Progenitor cell of endocrine pancreas (in vitro differentiated cells): ENCODE data around the gene CASR. TPM values are rescaled to one million over a fixed set of nuclear protein-coding genes. Genes with fewer than 3 reads are reported as not detected.

ENCODE experiments used
- DNase-seq: peaks from one replicate; pipeline ENCODE4 v3.0.0; 2021; ENCODE audit warnings: low spot score; ENCODE audit not compliant: unreplicated experiment
- H3K27ac Mint-ChIP-seq: 2 replicates; pipeline ENCODE4 v1.8.0; 2021; ENCODE audit warnings: mild to moderate bottlenecking, moderate library complexity, mixed read lengths
- H3K27me3 Mint-ChIP-seq: 2 replicates; pipeline ENCODE4 v1.8.0; 2021; ENCODE audit warnings: mixed read lengths
- H3K36me3 Mint-ChIP-seq: 2 replicates; pipeline ENCODE4 v1.8.0; 2022; ENCODE audit warnings: mixed read lengths; ENCODE audit not compliant: insufficient read depth
- H3K4me1 Mint-ChIP-seq: 2 replicates; pipeline ENCODE4 v1.8.0; 2021; ENCODE audit warnings: low read depth, mixed read lengths
- H3K4me3 Mint-ChIP-seq: 2 replicates; pipeline ENCODE4 v1.8.0; 2021; ENCODE audit warnings: low read depth, mild to moderate bottlenecking, moderate library complexity, mixed read lengths
- H3K9me3 Mint-ChIP-seq: 2 replicates; pipeline ENCODE4 v1.8.0; 2021; ENCODE audit warnings: low read depth, mixed read lengths
- CTCF ChIP-seq: fragments of 200-600 bp; sonication (generic); IDR thresholded peaks from one replicate; pipeline ENCODE4 v1.5.0; 2021; ENCODE audit warnings: antibody characterized with exemption, mild to moderate bottlenecking; ENCODE audit not compliant: unreplicated experiment
- total RNA-seq: library from RNA; stranded (reverse); gene quantifications from 2 replicates; pipeline ENCODE4 v1.2.1, GENCODE V29; 2021

Gene CASR
- total RNA-seq, 1 donor from 2014 or later: 2.3 TPM

DNA sequence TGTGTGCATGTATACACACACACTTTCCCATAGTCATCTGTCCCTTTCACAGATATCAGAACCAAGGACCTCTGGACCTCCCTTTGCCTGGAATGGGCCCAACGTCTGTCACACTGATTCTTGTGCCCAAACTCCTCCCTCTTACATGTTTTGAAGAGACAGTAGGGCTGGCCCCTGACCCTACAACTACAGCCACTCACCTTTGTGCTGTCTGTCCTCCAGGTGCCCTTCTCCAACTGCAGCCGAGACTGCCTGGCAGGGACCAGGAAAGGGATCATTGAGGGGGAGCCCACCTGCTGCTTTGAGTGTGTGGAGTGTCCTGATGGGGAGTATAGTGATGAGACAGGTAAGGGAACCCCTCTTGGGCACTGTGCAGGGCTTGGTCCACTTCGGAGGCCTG is 98.4 kb downstream of the CASR start:
- no peak overlapping the region for H3K4me3 Mint-ChIP-seq
- DNase-seq: no peak
- no peak overlapping the region for H3K27ac Mint-ChIP-seq
- TF ChIP-seq CTCF: no peak
- no peaks in the 10 kb centered on the region for H3K4me1 Mint-ChIP-seq
- H3K36me3 Mint-ChIP-seq: no peaks in the 10 kb centered on the region
- H3K27me3 Mint-ChIP-seq: peaks cover 17% of the 10 kb centered on the region
- no peaks in the 10 kb centered on the region for H3K9me3 Mint-ChIP-seq

DNA sequence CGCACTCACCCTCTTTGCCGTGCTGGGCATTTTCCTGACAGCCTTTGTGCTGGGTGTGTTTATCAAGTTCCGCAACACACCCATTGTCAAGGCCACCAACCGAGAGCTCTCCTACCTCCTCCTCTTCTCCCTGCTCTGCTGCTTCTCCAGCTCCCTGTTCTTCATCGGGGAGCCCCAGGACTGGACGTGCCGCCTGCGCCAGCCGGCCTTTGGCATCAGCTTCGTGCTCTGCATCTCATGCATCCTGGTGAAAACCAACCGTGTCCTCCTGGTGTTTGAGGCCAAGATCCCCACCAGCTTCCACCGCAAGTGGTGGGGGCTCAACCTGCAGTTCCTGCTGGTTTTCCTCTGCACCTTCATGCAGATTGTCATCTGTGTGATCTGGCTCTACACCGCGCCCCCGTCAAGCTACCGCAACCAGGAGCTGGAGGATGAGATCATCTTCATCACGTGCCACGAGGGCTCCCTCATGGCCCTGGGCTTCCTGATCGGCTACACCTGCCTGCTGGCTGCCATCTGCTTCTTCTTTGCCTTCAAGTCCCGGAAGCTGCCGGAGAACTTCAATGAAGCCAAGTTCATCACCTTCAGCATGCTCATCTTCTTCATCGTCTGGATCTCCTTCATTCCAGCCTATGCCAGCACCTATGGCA is 100.5 kb downstream of the CASR start:
- peaks cover 2% of the 10 kb centered on the region for H3K4me1 Mint-ChIP-seq
- peaks cover 17% of the 10 kb centered on the region for H3K27me3 Mint-ChIP-seq
- H3K27ac Mint-ChIP-seq: no peak overlapping the region
- TF ChIP-seq CTCF: no peak
- H3K36me3 Mint-ChIP-seq: no peaks in the 10 kb centered on the region
- H3K9me3 Mint-ChIP-seq: no peaks in the 10 kb centered on the region
- no peak for DNase-seq
- no peak overlapping the region for H3K4me3 Mint-ChIP-seq

DNA sequence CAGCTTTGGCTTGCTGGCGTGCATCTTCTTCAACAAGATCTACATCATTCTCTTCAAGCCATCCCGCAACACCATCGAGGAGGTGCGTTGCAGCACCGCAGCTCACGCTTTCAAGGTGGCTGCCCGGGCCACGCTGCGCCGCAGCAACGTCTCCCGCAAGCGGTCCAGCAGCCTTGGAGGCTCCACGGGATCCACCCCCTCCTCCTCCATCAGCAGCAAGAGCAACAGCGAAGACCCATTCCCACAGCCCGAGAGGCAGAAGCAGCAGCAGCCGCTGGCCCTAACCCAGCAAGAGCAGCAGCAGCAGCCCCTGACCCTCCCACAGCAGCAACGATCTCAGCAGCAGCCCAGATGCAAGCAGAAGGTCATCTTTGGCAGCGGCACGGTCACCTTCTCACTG is 101.0 kb downstream of the CASR start:
- no peak overlapping the region for H3K27ac Mint-ChIP-seq
- no peaks in the 10 kb centered on the region for H3K36me3 Mint-ChIP-seq
- no peak for DNase-seq
- peaks cover 2% of the 10 kb centered on the region for H3K4me1 Mint-ChIP-seq
- H3K27me3 Mint-ChIP-seq: peaks cover 17% of the 10 kb centered on the region
- no peak for TF ChIP-seq CTCF
- H3K4me3 Mint-ChIP-seq: no peak overlapping the region
- no peaks in the 10 kb centered on the region for H3K9me3 Mint-ChIP-seq

GRCh38 chr3:122294359-122294758 is 110.9 kb downstream of the CASR start:
- Mint-ChIP-seq H3K27ac (no peak overlapping the region), H3K4me3 (no peak overlapping the region), H3K9me3 (no peaks in the 10 kb centered on the region), H3K4me1 (peaks cover 2% of the 10 kb centered on the region), H3K36me3 (no peaks in the 10 kb centered on the region), H3K27me3 (no peaks in the 10 kb centered on the region)
- TF ChIP-seq CTCF: no peak
- DNase-seq: no peak

GRCh38 chr3:122295266-122296062 is 112.0 kb downstream of the CASR start:
- H3K4me1 Mint-ChIP-seq: peaks cover 2% of the 10 kb centered on the region
- H3K9me3 Mint-ChIP-seq: peaks cover 2% of the 10 kb centered on the region
- H3K36me3 Mint-ChIP-seq: peaks cover 1% of the 10 kb centered on the region
- TF ChIP-seq CTCF: no peak
- no peak for DNase-seq
- H3K27ac Mint-ChIP-seq: no peak overlapping the region
- H3K4me3 Mint-ChIP-seq: no peak overlapping the region
- H3K27me3 Mint-ChIP-seq: no peaks in the 10 kb centered on the region
